Neural progenitor cell (in vitro differentiated cells): ENCODE data around the gene NUDT3. TPM values are rescaled to one million over a fixed set of nuclear protein-coding genes. Genes with fewer than 3 reads are reported as not detected.

Experiments
- DNase-seq: peaks from one replicate; pipeline ENCODE4 v3.0.0-alpha.2; 2016; ENCODE audit warnings: low spot score
- H2AFZ ChIP-seq: fragments of 200-600 bp; sonication (generic); replicated peaks from 2 replicates; pipeline ENCODE4 v1.6.1; 2016; ENCODE audit warnings: antibody characterized with exemption
- H3F3A ChIP-seq: fragments of 200-600 bp; sonication (generic); 2 replicates; pipeline ENCODE4 v1.6.1; 2016; ENCODE audit warnings: antibody characterized with exemption, low read depth
- H3K27ac ChIP-seq: fragments of 200-600 bp; sonication (generic); 2 replicates; pipeline ENCODE4 v1.5.1; 2016; ENCODE audit warnings: mild to moderate bottlenecking
- H3K27me3 ChIP-seq: fragments of 200-600 bp; sonication (generic); 2 replicates; pipeline ENCODE4 v1.6.1; 2016; ENCODE audit warnings: mild to moderate bottlenecking, moderate library complexity
- H3K36me3 ChIP-seq: fragments of 200-600 bp; sonication (generic); 2 replicates; pipeline ENCODE4 v1.5.1; 2016
- H3K4me1 ChIP-seq: fragments of 200-600 bp; sonication (generic); 2 replicates; pipeline ENCODE4 v1.6.1; 2016; ENCODE audit warnings: mixed run types
- H3K4me2 ChIP-seq: fragments of 200-600 bp; sonication (generic); 2 replicates; pipeline ENCODE4 v1.6.1; 2016
- H3K4me3 ChIP-seq: fragments of 200-600 bp; sonication (generic); 2 replicates; pipeline ENCODE4 v1.5.1; 2016
- H3K79me2 ChIP-seq: fragments of 200-600 bp; sonication (generic); 2 replicates; pipeline ENCODE4 v1.6.1; 2016; ENCODE audit warnings: low read depth
- H3K9ac ChIP-seq: fragments of 200-600 bp; sonication (generic); 2 replicates; pipeline ENCODE4 v1.6.1; 2016
- H3K9me3 ChIP-seq: fragments of 200-600 bp; sonication (generic); 2 replicates; pipeline ENCODE4 v1.5.1; 2016; ENCODE audit warnings: low read depth
- H4K20me1 ChIP-seq: fragments of 200-600 bp; sonication (generic); 2 replicates; pipeline ENCODE4 v1.6.1; 2016; ENCODE audit warnings: low read depth
- H3K27ac Mint-ChIP-seq: 3 replicates; pipeline ENCODE4 v1.8.0; 2021; ENCODE audit warnings: mixed read lengths
- H3K27me3 Mint-ChIP-seq: 2 replicates; pipeline ENCODE4 v1.8.0; 2022; ENCODE audit warnings: low read depth, mild to moderate bottlenecking, inconsistent platforms, moderate library complexity, mixed read lengths; ENCODE audit not compliant: insufficient read depth
- H3K36me3 Mint-ChIP-seq: 3 replicates; pipeline ENCODE4 v1.8.0; 2021; ENCODE audit warnings: mixed read lengths
- H3K4me1 Mint-ChIP-seq: 3 replicates; pipeline ENCODE4 v1.8.0; 2021; ENCODE audit warnings: mixed read lengths
- H3K4me3 Mint-ChIP-seq: 3 replicates; pipeline ENCODE4 v1.8.0; 2021; ENCODE audit warnings: mild to moderate bottlenecking, moderate library complexity, mixed read lengths
- H3K9me3 Mint-ChIP-seq: 3 replicates; pipeline ENCODE4 v1.8.0; 2020; ENCODE audit warnings: mixed read lengths
- EZH2 ChIP-seq: fragments of 200-600 bp; sonication (generic); IDR thresholded peaks from 2 replicates; pipeline ENCODE4 v1.6.1; 2017; ENCODE audit warnings: antibody characterized with exemption, mild to moderate bottlenecking, moderate library complexity
- EZH2phosphoT487 ChIP-seq: fragments of 200-600 bp; sonication (generic); IDR thresholded peaks from 2 replicates; pipeline ENCODE4 v1.6.1; 2017; ENCODE audit warnings: antibody characterized with exemption
- total RNA-seq: library from RNA; depleted of rRNA; stranded (reverse); fragments of >200 nt; gene quantifications from 2 replicates; pipeline ENCODE4 v1.2.3, GENCODE V29; 2015; ENCODE audit warnings: low replicate concordance
- TF ChIP-seq, protein P1 (sequence below): fragments of 200-600 bp; sonication (generic); IDR thresholded peaks from 2 replicates; pipeline ENCODE4 v1.5.1; 2017; ENCODE audit warnings: antibody characterized with exemption, mild to moderate bottlenecking

Gene NUDT3
- total RNA-seq, 1 donor from 2014 or later: 35.7 TPM

DNA sequence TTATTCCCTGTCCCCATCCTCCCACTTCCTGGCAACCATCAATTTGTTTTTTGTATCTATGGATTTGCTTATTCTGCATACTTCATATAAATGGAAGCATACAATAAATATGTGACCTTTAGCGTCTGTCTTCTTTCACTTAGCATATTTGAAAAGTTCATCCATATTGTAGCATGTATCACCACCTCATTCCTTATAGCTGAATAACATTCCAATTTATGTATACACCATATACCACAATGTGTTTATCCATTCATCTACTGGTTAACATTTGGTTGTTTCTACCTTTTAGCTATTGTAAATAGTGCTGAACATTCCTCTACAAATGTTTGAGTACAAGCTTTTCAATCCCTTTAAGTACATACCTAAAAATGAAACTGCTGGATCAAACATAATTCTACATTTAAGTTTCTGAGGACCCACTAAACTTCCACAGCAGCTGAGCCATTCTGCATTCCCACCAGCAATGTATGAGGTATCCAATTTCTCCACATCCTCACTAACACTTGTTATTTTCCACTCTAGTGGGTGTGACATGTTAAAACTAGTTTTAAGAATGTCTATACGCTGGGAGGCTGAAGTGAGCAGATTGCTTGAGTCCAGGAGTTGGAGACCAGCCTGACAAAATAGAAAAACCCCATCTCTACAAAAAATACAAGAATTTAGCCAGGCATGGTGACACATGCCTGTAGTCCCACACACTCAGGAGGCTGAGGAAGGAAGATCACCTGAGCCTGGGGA, 32.9 kb downstream of the NUDT3 start:
- Mint-ChIP-seq H3K27me3 (no peaks in the 10 kb centered on the region), H3K27ac (peak overlapping the region; percentile 26), H3K4me1 (peaks cover 18% of the 10 kb centered on the region), H3K36me3 (peaks cover 2% of the 10 kb centered on the region), H3K4me3 (no peak overlapping the region), H3K9me3 (no peaks in the 10 kb centered on the region)
- Histone ChIP-seq H2AFZ (no peak overlapping the region), H4K20me1 (peaks cover 49% of the 10 kb centered on the region), H3K36me3 (no peaks in the 10 kb centered on the region), H3K27ac (no peak overlapping the region), H3K4me1 (peaks cover 4% of the 10 kb centered on the region), H3K4me3 (no peak overlapping the region), H3K9me3 (no peaks in the 10 kb centered on the region), H3K79me2 (peaks cover 94% of the 10 kb centered on the region), H3K27me3 (no peaks in the 10 kb centered on the region), H3F3A (no peaks in the 10 kb centered on the region), H3K4me2 (no peak overlapping the region), H3K9ac (no peak overlapping the region)
- TF ChIP-seq EZH2phosphoT487: no peak
- no peak for TF ChIP-seq EZH2
- TF ChIP-seq, protein P1, sequence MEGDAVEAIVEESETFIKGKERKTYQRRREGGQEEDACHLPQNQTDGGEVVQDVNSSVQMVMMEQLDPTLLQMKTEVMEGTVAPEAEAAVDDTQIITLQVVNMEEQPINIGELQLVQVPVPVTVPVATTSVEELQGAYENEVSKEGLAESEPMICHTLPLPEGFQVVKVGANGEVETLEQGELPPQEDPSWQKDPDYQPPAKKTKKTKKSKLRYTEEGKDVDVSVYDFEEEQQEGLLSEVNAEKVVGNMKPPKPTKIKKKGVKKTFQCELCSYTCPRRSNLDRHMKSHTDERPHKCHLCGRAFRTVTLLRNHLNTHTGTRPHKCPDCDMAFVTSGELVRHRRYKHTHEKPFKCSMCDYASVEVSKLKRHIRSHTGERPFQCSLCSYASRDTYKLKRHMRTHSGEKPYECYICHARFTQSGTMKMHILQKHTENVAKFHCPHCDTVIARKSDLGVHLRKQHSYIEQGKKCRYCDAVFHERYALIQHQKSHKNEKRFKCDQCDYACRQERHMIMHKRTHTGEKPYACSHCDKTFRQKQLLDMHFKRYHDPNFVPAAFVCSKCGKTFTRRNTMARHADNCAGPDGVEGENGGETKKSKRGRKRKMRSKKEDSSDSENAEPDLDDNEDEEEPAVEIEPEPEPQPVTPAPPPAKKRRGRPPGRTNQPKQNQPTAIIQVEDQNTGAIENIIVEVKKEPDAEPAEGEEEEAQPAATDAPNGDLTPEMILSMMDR: no peak
- DNase-seq: no peak

DNA sequence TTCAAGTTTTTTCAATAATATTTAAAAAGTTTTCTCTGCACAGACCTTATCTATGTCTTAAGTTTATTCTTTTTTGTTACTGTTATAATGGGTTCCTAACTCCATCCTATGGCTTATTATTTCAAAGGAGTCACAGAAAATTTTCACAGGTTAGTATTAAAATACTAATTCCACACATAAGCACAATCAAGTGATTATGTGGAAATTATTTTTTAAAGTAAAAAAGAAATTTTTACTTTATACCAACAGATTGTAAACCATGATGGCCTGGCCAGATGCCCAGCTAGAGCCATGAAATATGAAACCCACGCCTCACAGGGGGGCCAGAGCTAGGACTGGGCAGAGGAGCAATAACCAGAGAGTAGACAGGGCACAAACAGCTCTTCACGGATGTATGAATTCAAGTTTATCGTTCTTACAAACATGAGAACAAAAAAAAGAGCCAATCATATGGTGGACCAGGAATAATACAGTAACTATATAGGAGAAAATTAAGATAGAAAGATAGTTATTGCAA, 34.0 kb downstream of the NUDT3 start:
- no peak overlapping the region for H3K27ac ChIP-seq
- H3K4me2 ChIP-seq: no peak overlapping the region
- peaks cover 4% of the 10 kb centered on the region for H3K4me1 ChIP-seq
- H3K79me2 ChIP-seq: peaks cover 84% of the 10 kb centered on the region
- H3K27me3 ChIP-seq: no peaks in the 10 kb centered on the region
- TF ChIP-seq, protein P1: no peak
- no peak for TF ChIP-seq EZH2phosphoT487
- no peak for TF ChIP-seq EZH2
- H3K4me3 ChIP-seq: no peak overlapping the region
- Mint-ChIP-seq H3K27me3 (no peaks in the 10 kb centered on the region), H3K4me1 (peaks cover 17% of the 10 kb centered on the region), H3K4me3 (no peak overlapping the region), H3K9me3 (no peaks in the 10 kb centered on the region), H3K36me3 (peaks cover 2% of the 10 kb centered on the region), H3K27ac (no peak overlapping the region)
- no peaks in the 10 kb centered on the region for H3K9me3 ChIP-seq
- no peaks in the 10 kb centered on the region for H3F3A ChIP-seq
- no peak overlapping the region for H2AFZ ChIP-seq
- H3K9ac ChIP-seq: no peak overlapping the region
- DNase-seq: no peak
- H4K20me1 ChIP-seq: peaks cover 44% of the 10 kb centered on the region
- H3K36me3 ChIP-seq: no peaks in the 10 kb centered on the region

DNA sequence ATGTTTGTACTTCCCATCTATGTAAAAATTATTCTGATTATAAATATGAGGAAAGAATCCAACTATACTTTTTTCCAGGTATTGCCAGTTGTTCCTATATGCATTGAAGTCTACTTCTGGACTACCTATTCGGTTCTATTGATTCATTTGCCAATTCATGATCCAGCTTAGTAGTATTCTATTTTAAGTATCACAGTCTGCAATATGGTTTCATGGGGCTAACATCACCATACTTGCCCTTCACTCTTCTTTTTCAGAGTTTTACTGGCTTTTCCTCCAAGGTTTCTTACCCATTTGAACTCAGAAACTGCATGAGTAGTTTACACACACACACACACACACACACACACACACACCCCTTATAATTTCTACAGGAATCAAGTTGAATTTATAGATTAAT, 34.5 kb downstream of the NUDT3 start:
- H3K9me3 ChIP-seq: no peaks in the 10 kb centered on the region
- H3F3A ChIP-seq: no peaks in the 10 kb centered on the region
- peaks cover 12% of the 10 kb centered on the region for H3K4me1 Mint-ChIP-seq
- no peak overlapping the region for H2AFZ ChIP-seq
- DNase-seq: no peak
- no peak overlapping the region for H3K27ac Mint-ChIP-seq
- no peak overlapping the region for H3K4me3 Mint-ChIP-seq
- peaks cover 4% of the 10 kb centered on the region for H3K4me1 ChIP-seq
- no peak overlapping the region for H3K27ac ChIP-seq
- H3K9me3 Mint-ChIP-seq: no peaks in the 10 kb centered on the region
- no peaks in the 10 kb centered on the region for H3K27me3 Mint-ChIP-seq
- no peak overlapping the region for H3K4me3 ChIP-seq
- no peak overlapping the region for H3K4me2 ChIP-seq
- no peak overlapping the region for H3K9ac ChIP-seq
- H3K27me3 ChIP-seq: no peaks in the 10 kb centered on the region
- TF ChIP-seq EZH2phosphoT487 (no peak), EZH2 (no peak)
- TF ChIP-seq, protein P1: no peak
- H3K79me2 ChIP-seq: peaks cover 84% of the 10 kb centered on the region
- peaks cover 41% of the 10 kb centered on the region for H4K20me1 ChIP-seq
- H3K36me3 Mint-ChIP-seq: peaks cover 2% of the 10 kb centered on the region
- no peaks in the 10 kb centered on the region for H3K36me3 ChIP-seq
